ENCODE results near the gene SHROOM1. TPM values are rescaled to one million over a fixed set of nuclear protein-coding genes. Genes with fewer than 3 reads are reported as not detected.

The SHROOM1 gene
- total and polyA plus RNA-seq, 9 of the 15 experiments (the other 6 are each of a cell fraction or from before 2014, with no cell fraction given): 0.44 to 26.5 (median 11.9) TPM

DNA sequence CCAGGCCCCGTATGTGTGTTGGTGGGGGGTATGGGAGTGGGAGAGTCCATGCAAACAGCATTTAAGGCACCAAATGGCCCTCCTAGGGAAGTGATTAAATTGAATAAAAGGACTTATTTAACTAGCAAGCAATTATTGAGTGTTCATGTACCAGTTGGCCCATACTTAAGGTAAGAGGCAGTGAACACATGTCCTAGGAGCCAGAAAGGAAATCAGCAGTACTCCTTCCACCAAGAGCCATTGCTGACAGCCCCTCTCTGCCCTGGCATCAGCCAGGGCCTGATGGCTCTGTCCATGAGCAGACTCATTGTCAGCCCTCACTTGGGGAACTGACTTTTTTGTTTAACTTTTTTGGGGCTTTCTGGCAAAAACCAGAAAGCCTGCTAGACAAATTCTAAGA lies 10.4 kb upstream of the SHROOM1 start:
- no TSS peak for BruUV-seq (replicated peaks)
- CTCF ChIA-PET (ENCODE audit: low intra/inter-chr PET ratio): no interaction called here
- no peak for FAIRE-seq

More for the DNA sequence above, 10.4 kb upstream of the SHROOM1 start:
- WGBS (ENCODE audit: insufficient coverage, low coverage, missing lambda C conversion rate): 47% methylated on average over 1 of the region's 1 CpG
- POLR2A ChIA-PET: interaction anchor here (1.5 kb wide), 1 partner anchor 13 kb away, joined by 4 read pairs; no protein-coding TSS in a partner anchor
- H3K4me2 ChIP-seq (ENCODE audit: insufficient read depth, low read length): no peak overlapping the region
- peak; percentile 12; the same call in 1 of the 3 replicates for ATAC-seq
- peaks cover 0 to 19% of the 10 kb centered on the region in 2 experiments; a peak in 3 of 5 replicates for H3K4me1 ChIP-seq (replicated peaks in 1 of 2; ENCODE audit: control insufficient read depth in 2 of 2, insufficient read depth in 2 of 2, low read length in 2 of 2)
- in situ Hi-C loops (cut with MboI): no loop called here
- no peak overlapping the region for H3K4me3 ChIP-seq
- no peak overlapping the region for H3K27ac ChIP-seq (ENCODE audit: extremely low read depth, low read depth, low read length)
- no peaks in the 10 kb centered on the region for H4K20me1 ChIP-seq (replicated peaks; ENCODE audit: control insufficient read depth, insufficient read depth, low read length)
- H3K79me2 ChIP-seq (ENCODE audit: control insufficient read depth, insufficient read depth, low read length): no peaks in the 10 kb centered on the region
- intact Hi-C loops (cut with micrococcal nuclease): no loop called here
- no peaks in the 10 kb centered on the region for H3K9me1 ChIP-seq (ENCODE audit: control insufficient read depth, insufficient read depth, low read length)
- no peak overlapping the region for H2AFZ ChIP-seq (ENCODE audit: low read depth, low read length)
- H3K36me3 ChIP-seq (ENCODE audit: control insufficient read depth, insufficient read depth, low read length): no peaks in the 10 kb centered on the region
- H3K9ac ChIP-seq (ENCODE audit: insufficient read depth in 1 of 2, low read depth in 2 of 2, low read length in 2 of 2): no peak overlapping the region
- TF ChIP-seq ZNF24 (IDR thresholded peaks at IDR 0.05): no peak
- TF ChIP-seq ZNF717 (CRISPR knock-in tag; IDR thresholded peaks at IDR 0.05): no peak
- TF ChIP-seq, protein P1, sequence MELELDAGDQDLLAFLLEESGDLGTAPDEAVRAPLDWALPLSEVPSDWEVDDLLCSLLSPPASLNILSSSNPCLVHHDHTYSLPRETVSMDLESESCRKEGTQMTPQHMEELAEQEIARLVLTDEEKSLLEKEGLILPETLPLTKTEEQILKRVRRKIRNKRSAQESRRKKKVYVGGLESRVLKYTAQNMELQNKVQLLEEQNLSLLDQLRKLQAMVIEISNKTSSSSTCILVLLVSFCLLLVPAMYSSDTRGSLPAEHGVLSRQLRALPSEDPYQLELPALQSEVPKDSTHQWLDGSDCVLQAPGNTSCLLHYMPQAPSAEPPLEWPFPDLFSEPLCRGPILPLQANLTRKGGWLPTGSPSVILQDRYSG (tag; conservative IDR thresholded peaks at IDR 0.05; ENCODE audit: low read depth): no peak
- no peak for TF ChIP-seq WHSC1 (IDR thresholded peaks at IDR 0.05; ENCODE audit: low read length)
- no peak for TF ChIP-seq ZNF75A (CRISPR knock-in tag; IDR thresholded peaks at IDR 0.05)
- TF ChIP-seq MED1 (CRISPR knock-in tag; IDR thresholded peaks at IDR 0.05; ENCODE audit: borderline replicate concordance): no peak
- no peak for TF ChIP-seq SRSF1 (IDR thresholded peaks at IDR 0.05; ENCODE audit: low read depth, low read length)
- no peak for TF ChIP-seq HMG20A (CRISPR knock-in tag; conservative IDR thresholded peaks at IDR 0.05)
- no peak for TF ChIP-seq ZNF124 (CRISPR knock-in tag; IDR thresholded peaks at IDR 0.05)
- TF ChIP-seq NR3C1 (CRISPR knock-in tag; IDR thresholded peaks at IDR 0.05): no peak
- no peak for TF ChIP-seq SRSF9 (IDR thresholded peaks at IDR 0.05; ENCODE audit: borderline replicate concordance, low read depth, low read length)
- no peak for TF ChIP-seq LARP7 (IDR thresholded peaks at IDR 0.05)
- no peak for TF ChIP-seq MYNN (IDR thresholded peaks at IDR 0.05)
- TF ChIP-seq MYNN (CRISPR knock-in tag; IDR thresholded peaks at IDR 0.05): no peak
- no peak for TF ChIP-seq RBM34 (IDR thresholded peaks at IDR 0.05; ENCODE audit: borderline replicate concordance, insufficient read depth, low read length)
- TF ChIP-seq ZKSCAN3 (CRISPR knock-in tag; IDR thresholded peaks at IDR 0.05): no peak
- TF ChIP-seq, protein P2, sequence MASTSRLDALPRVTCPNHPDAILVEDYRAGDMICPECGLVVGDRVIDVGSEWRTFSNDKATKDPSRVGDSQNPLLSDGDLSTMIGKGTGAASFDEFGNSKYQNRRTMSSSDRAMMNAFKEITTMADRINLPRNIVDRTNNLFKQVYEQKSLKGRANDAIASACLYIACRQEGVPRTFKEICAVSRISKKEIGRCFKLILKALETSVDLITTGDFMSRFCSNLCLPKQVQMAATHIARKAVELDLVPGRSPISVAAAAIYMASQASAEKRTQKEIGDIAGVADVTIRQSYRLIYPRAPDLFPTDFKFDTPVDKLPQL (IDR thresholded peaks at IDR 0.05; ENCODE audit: extremely low read depth, insufficient read length): no peak
- TF ChIP-seq U2AF1 (optimal IDR thresholded peaks at IDR 0.05; ENCODE audit: low read depth, low read length): no peak
- TF ChIP-seq NFXL1 (CRISPR knock-in tag; IDR thresholded peaks at IDR 0.05): no peak
- TF ChIP-seq JUN (IDR thresholded peaks at IDR 0.05; ENCODE audit: borderline replicate concordance, low read depth, low read length): no peak
- TF ChIP-seq JUN (CRISPR knock-in tag; IDR thresholded peaks at IDR 0.05; ENCODE audit: borderline replicate concordance): no peak
- H3K27me3 ChIP-seq (ENCODE audit: control insufficient read depth in 2 of 2, insufficient read depth in 2 of 2, low read length in 2 of 2): no peaks in the 10 kb centered on the region
- H3K9me3 ChIP-seq (replicated peaks; ENCODE audit: control insufficient read depth, insufficient read depth, low read depth, low read length): no peaks in the 10 kb centered on the region
- no peak for DNase-seq (ENCODE audit: extremely low read depth in 1 of 4, low spot score in 3 of 4)

All from K562 (cell line).